ENCODE results near the gene SREBF1. TPM values are rescaled to one million over a fixed set of nuclear protein-coding genes. Genes with fewer than 3 reads are reported as not detected.

Gene SREBF1
- total RNA-seq, 1 donor from 2014 or later = 187 TPM

DNA sequence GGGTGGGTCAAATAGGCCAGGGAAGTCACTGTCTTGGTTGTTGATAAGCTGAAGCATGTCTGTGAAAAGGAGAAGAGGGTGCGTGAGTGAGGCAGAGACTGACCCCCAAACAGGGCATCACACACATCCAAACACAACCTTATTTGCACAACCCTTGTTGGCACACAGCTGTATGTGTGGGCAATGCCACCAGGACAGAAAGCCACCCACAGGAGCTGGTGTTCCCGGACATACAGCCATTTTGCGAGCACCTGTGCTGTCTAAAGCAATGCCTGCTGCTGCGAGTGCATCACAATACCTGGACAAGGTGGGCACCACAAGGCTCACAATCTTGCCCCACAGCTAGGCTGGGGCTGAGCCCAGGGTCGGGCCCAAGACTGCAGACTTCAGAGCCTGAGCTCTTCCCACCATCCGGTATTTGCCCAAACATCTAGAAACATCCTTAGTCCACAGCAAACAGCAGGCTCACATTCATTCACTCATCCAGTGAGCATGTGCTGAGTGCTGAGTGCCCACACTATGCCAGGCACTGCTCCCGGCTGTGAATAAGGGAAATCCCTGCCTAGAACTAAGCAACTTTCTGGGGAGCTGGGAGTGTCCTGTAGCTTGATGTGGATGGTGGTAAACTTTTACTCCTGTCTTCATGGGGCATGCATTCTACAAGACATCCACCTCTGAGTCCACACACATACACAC is 16.2 kb downstream of the SREBF1 start:
- Mint-ChIP-seq H3K27ac (no peak overlapping the region), H3K27me3 (ENCODE audit: low read depth) (no peaks in the 10 kb centered on the region), H3K4me3 (no peak overlapping the region), H3K9me3 (no peaks in the 10 kb centered on the region), H3K36me3 (peaks cover 11% of the 10 kb centered on the region), H3K4me1 (peaks cover 48% of the 10 kb centered on the region)
- TF ChIP-seq CTCF (IDR thresholded peaks at IDR 0.05; ENCODE audit: unreplicated experiment) = no peak
- no peak for DNase-seq (ENCODE audit: low spot score in 2 of 2, unreplicated experiment in 2 of 2)

DNA sequence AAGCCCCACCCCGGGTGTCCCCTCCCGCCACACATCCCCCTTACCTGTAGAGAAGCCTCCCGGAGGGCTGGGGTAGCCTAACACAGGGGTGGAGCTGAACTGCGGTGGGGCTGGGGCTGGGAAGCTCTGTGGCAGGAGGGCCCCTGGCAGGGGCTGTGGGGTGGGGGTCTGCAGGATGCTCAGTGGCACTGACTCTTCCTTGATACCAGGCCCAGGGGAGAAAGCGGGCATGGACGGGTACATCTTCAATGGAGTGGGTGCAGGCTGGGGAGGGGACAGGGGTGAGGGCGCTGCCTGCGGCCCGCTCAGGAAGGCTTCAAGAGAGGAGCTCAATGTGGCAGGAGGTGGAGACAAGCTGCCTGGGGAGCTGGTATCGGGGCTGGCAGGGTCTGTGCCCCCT is 16.7 kb downstream of the SREBF1 start:
- H3K27me3 Mint-ChIP-seq (ENCODE audit: low read depth) = no peaks in the 10 kb centered on the region
- peaks cover 11% of the 10 kb centered on the region for H3K36me3 Mint-ChIP-seq
- no peaks in the 10 kb centered on the region for H3K9me3 Mint-ChIP-seq
- TF ChIP-seq CTCF (IDR thresholded peaks at IDR 0.05; ENCODE audit: unreplicated experiment) = no peak
- H3K27ac Mint-ChIP-seq = no peak overlapping the region
- H3K4me3 Mint-ChIP-seq = no peak overlapping the region
- peaks cover 45% of the 10 kb centered on the region for H3K4me1 Mint-ChIP-seq
- no peak for DNase-seq (ENCODE audit: low spot score in 2 of 2, unreplicated experiment in 2 of 2)

- no peak overlapping the region for H3K4me3 Mint-ChIP-seq
- H3K36me3 Mint-ChIP-seq = peaks cover 12% of the 10 kb centered on the region
- peaks cover 40% of the 10 kb centered on the region for H3K4me1 Mint-ChIP-seq
- TF ChIP-seq CTCF (IDR thresholded peaks at IDR 0.05; ENCODE audit: unreplicated experiment) = no peak
- H3K27ac Mint-ChIP-seq = no peak overlapping the region
- H3K27me3 Mint-ChIP-seq (ENCODE audit: low read depth) = no peaks in the 10 kb centered on the region
- no peak for DNase-seq (ENCODE audit: low spot score in 2 of 2, unreplicated experiment in 2 of 2)
- no peaks in the 10 kb centered on the region for H3K9me3 Mint-ChIP-seq
Observed at GRCh38 chr17:17819561-17819995, 17.2 kb downstream of the SREBF1 start.

GRCh38 chr17:17819111-17819510 is 17.7 kb downstream of the SREBF1 start:
- no peak for TF ChIP-seq CTCF (IDR thresholded peaks at IDR 0.05; ENCODE audit: unreplicated experiment)
- no peaks in the 10 kb centered on the region for H3K27me3 Mint-ChIP-seq (ENCODE audit: low read depth)
- H3K4me3 Mint-ChIP-seq = no peak overlapping the region
- H3K27ac Mint-ChIP-seq = no peak overlapping the region
- peaks cover 36% of the 10 kb centered on the region for H3K4me1 Mint-ChIP-seq
- H3K9me3 Mint-ChIP-seq = no peaks in the 10 kb centered on the region
- DNase-seq (ENCODE audit: low spot score in 2 of 2, unreplicated experiment in 2 of 2) = no peak
- peaks cover 14% of the 10 kb centered on the region for H3K36me3 Mint-ChIP-seq

DNA sequence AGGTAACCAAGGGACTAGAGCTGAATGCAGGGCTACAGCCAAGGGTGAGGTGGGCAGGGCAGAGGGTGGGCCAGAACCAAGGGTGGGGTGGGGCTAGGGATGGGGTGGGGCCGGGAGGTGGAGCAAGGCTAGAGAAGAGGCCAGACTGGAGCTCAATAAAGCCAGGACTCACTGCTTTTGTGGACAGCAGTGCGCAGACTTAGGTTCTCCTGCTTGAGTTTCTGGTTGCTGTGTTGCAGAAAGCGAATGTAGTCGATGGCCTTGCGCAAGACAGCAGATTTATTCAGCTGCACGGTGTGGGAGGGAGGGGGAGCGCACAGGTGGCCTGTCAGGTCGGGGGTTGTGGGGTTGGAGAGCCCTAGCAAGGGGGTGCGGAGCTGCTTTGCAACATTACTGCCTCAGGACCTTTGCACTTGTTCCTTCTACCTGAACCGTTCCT is 18.7 kb downstream of the SREBF1 start:
- no peak for DNase-seq (ENCODE audit: low spot score in 2 of 2, unreplicated experiment in 2 of 2)
- peaks cover 14% of the 10 kb centered on the region for H3K36me3 Mint-ChIP-seq
- H3K9me3 Mint-ChIP-seq = no peaks in the 10 kb centered on the region
- H3K4me3 Mint-ChIP-seq = no peak overlapping the region
- no peak overlapping the region for H3K27ac Mint-ChIP-seq
- no peaks in the 10 kb centered on the region for H3K27me3 Mint-ChIP-seq (ENCODE audit: low read depth)
- TF ChIP-seq CTCF (IDR thresholded peaks at IDR 0.05; ENCODE audit: unreplicated experiment) = no peak
- H3K4me1 Mint-ChIP-seq = peaks cover 29% of the 10 kb centered on the region
